Measurements from ENCODE around the gene CARHSP1.

GRCh38 chr16:8887431-8887765 is 18.6 kb upstream of the CARHSP1 start:
- TF ChIP-seq CTCF (IDR thresholded peaks at IDR 0.05; ENCODE audit: poor library complexity) (no peak), EZH2 (IDR thresholded peaks at IDR 0.05; ENCODE audit: borderline replicate concordance) (no peak), EZH2phosphoT487 (IDR thresholded peaks at IDR 0.05; ENCODE audit: low read depth, severe bottlenecking, unreplicated experiment) (no peak)
